NT2/D1 (cell line): ENCODE results near the gene NAT10.
"Not testable (repeated sequence)": the region's sequence is repeated elsewhere in the genome, so short reads cannot be mapped to it uniquely, and the experiment has no call there.

ENCODE experiments used
- DNase-seq: peaks from one replicate; pipeline ENCODE4 v3.0.0-alpha.2; 2011; ENCODE audit warnings: low read depth, low spot score
- H3K27me3 ChIP-seq: 2 replicates; pipeline ENCODE4 v1.6.0; 2011; ENCODE audit warnings: mild to moderate bottlenecking; ENCODE audit not compliant: insufficient read length, insufficient read depth
- H3K36me3 ChIP-seq: 2 replicates; pipeline ENCODE4 v1.6.1; 2011; ENCODE audit warnings: mild to moderate bottlenecking, low read length, mixed read lengths; ENCODE audit not compliant: insufficient read depth, insufficient read length
- H3K4me1 ChIP-seq: 2 replicates; pipeline ENCODE4 v1.5.1; 2011; ENCODE audit not compliant: insufficient read depth, insufficient read length
- H3K4me3 ChIP-seq: 2 replicates; pipeline ENCODE4 v1.5.1; 2011; ENCODE audit warnings: low read depth; ENCODE audit not compliant: insufficient read length
- H3K9ac ChIP-seq: 2 replicates; pipeline ENCODE4 v1.6.0; 2011; ENCODE audit warnings: low read depth; ENCODE audit not compliant: insufficient read length
- H3K9me3 ChIP-seq: 2 replicates; pipeline ENCODE4 v1.5.1; 2011; ENCODE audit warnings: mild to moderate bottlenecking, low read length; ENCODE audit not compliant: insufficient read depth
- SUZ12 ChIP-seq: IDR thresholded peaks from 2 replicates; pipeline ENCODE4 v1.6.1; 2011; ENCODE audit not compliant: insufficient read length, insufficient read depth; ENCODE audit errors: extremely low read depth
- YY1 ChIP-seq: IDR thresholded peaks from 2 replicates; pipeline ENCODE4 v1.6.1; 2011; ENCODE audit not compliant: insufficient read length, insufficient read depth
- ZNF274 ChIP-seq: IDR thresholded peaks from 2 replicates; pipeline ENCODE4 v1.6.1; 2011; ENCODE audit warnings: mild to moderate bottlenecking, low read depth, low read length

The NAT10 gene

DNA sequence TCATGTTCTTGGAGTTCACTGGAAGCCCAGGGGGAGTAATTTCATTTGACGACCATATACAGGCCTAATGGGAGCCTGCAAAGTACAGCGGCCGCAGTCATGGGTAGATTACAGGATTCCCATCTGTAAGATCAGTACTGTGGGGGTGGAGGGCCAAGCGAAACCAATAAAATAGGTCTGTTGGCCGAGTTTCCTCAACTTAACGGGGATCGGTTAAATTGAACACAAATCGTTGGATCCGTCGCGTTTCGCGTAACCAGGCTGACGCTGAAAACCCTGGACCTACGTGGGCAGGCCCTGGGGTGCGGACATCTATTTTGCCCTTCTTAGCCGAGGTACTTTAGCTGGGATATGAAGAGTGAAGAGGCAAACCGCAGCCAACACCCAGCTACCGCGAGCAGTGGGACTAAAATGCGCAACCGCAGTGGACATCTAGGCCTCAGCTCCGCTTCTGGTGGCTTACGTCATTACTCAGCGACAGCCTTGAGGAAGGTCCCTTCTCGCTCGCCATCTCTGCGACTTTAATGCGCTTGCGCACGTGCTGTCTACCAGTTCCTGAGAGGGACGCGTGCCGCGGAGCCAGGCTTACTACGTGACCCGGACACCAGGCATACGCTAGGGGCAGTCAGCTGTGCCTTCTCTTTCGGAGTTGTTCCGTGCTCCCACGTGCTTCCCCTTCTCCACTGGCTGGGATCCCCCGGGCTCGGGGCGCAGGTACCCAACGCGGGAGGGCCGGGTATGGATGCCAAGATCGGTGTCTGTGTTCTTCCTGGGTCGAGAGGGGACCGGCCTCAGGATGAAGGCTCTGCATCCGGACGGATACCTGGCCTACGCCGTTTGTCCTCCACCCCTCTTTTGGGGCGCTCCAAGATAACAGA lies at the start of gene NAT10:
Gene NAT10 (plus strand): TSS at position 551 of the 878 bp plus-strand sequence. CDS start 2,597 bp downstream, outside the sequence.
- no peaks in the 10 kb centered on the region for H3K9me3 ChIP-seq

GRCh38 chr11:34056672-34057071 lies 48.8 kb upstream of the NAT10 start:
- H3K4me1 ChIP-seq: peaks cover 2% of the 10 kb centered on the region
- peaks cover 53% of the 10 kb centered on the region for H3K36me3 ChIP-seq
- DNase-seq: no peak
- no peak overlapping the region for H3K4me3 ChIP-seq
- no peaks in the 10 kb centered on the region for H3K27me3 ChIP-seq
- TF ChIP-seq ZNF274 (no peak), SUZ12 (no peak), YY1 (no peak)
- H3K9me3 ChIP-seq: no peaks in the 10 kb centered on the region
- no peak overlapping the region for H3K9ac ChIP-seq

More for the DNA sequence above, at the start of gene NAT10:
- Histone ChIP-seq H3K4me1 (no peaks in the 10 kb centered on the region), H3K4me3 (peak within 1 kb of the TSS; percentile 87), H3K36me3 (peaks cover 47% of the 10 kb centered on the region), H3K9ac (peak within 1 kb of the TSS; percentile 88), H3K27me3 (no peaks in the 10 kb centered on the region)
- TF ChIP-seq ZNF274 (no peak), YY1 (peak; percentile 59)
- DNase-seq: peak; percentile 96

DNA sequence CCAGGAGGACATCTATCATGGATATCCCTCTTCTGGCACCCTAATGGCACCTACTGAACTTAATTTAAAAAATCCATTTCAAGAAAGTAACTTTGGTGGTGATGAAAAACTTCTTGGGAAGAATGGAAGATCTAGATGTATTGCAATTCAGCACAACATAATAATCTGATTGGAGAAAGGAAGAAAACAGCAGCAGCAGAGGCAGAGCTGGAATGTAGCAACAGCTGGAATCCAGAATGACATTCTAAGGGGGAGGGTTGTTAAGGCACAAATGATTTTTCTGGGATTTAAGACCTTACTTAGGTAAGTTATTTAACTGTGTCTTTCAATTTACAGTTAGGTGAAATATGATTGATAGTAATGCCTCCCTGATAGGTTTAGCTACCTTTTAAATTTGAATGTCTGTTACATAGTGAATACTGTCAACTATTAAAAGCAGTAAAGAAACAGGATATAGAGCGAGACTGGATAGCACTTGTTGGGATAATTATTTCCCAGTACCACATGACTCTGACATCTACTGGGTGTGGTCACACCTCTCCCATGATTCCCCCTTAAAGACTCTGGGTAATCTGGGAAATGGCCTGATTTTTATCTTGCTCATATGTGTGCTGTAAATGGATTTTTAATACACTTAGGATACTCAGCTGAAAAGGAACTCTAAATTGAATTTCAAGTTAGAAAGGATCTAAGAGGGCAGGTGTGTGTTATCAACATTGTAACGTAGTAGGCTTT lies 42.2 kb upstream of the NAT10 start:
- Histone ChIP-seq H3K4me1 (no peaks in the 10 kb centered on the region), H3K36me3 (peaks cover 59% of the 10 kb centered on the region), H3K9me3 (no peaks in the 10 kb centered on the region), H3K4me3 (no peak overlapping the region), H3K27me3 (no peaks in the 10 kb centered on the region), H3K9ac (no peak overlapping the region)
- DNase-seq: no peak
- TF ChIP-seq SUZ12: no peak
- no peak for TF ChIP-seq YY1
- no peak for TF ChIP-seq ZNF274

GRCh38 chr11:34064291-34064690 lies 41.1 kb upstream of the NAT10 start:
- TF ChIP-seq YY1 (no peak), ZNF274 (no peak), SUZ12 (no peak)
- Histone ChIP-seq H3K27me3 (no peaks in the 10 kb centered on the region), H3K36me3 (peaks cover 57% of the 10 kb centered on the region), H3K9me3 (no peaks in the 10 kb centered on the region), H3K4me3 (no peak overlapping the region), H3K9ac (no peak overlapping the region), H3K4me1 (no peaks in the 10 kb centered on the region)
- no peak for DNase-seq

GRCh38 chr11:34065505-34066203 lies 39.8 kb upstream of the NAT10 start:
- peaks cover 48% of the 10 kb centered on the region for H3K36me3 ChIP-seq
- TF ChIP-seq SUZ12: no peak
- no peak for TF ChIP-seq ZNF274
- TF ChIP-seq YY1: no peak
- H3K4me3 ChIP-seq: no peak overlapping the region
- no peaks in the 10 kb centered on the region for H3K4me1 ChIP-seq
- no peaks in the 10 kb centered on the region for H3K9me3 ChIP-seq
- no peaks in the 10 kb centered on the region for H3K27me3 ChIP-seq
- H3K9ac ChIP-seq: no peak overlapping the region
- DNase-seq: no peak

- H3K9ac ChIP-seq, H3K4me1 ChIP-seq, H3K4me3 ChIP-seq, DNase-seq, H3K27me3 ChIP-seq, H3K9me3 ChIP-seq: not testable (repeated sequence)
- H3K36me3 ChIP-seq: peaks cover 50% of the 10 kb centered on the region
Measured at GRCh38 chr11:34066766-34067165, 38.7 kb upstream of the NAT10 start.

GRCh38 chr11:34067383-34068065 lies 37.9 kb upstream of the NAT10 start:
- H3K4me3 ChIP-seq: no peak overlapping the region
- no peaks in the 10 kb centered on the region for H3K4me1 ChIP-seq
- no peak for DNase-seq
- H3K36me3 ChIP-seq: peaks cover 54% of the 10 kb centered on the region
- H3K27me3 ChIP-seq: no peaks in the 10 kb centered on the region
- no peak for TF ChIP-seq ZNF274
- TF ChIP-seq YY1: no peak
- TF ChIP-seq SUZ12: no peak
- no peaks in the 10 kb centered on the region for H3K9me3 ChIP-seq
- no peak overlapping the region for H3K9ac ChIP-seq
